Measurements from ENCODE around the gene PKN1.
"Not testable (repeated sequence)": the region's sequence is repeated elsewhere in the genome, so short reads cannot be mapped to it uniquely, and the experiment has no call there.

The PKN1 gene

DNA sequence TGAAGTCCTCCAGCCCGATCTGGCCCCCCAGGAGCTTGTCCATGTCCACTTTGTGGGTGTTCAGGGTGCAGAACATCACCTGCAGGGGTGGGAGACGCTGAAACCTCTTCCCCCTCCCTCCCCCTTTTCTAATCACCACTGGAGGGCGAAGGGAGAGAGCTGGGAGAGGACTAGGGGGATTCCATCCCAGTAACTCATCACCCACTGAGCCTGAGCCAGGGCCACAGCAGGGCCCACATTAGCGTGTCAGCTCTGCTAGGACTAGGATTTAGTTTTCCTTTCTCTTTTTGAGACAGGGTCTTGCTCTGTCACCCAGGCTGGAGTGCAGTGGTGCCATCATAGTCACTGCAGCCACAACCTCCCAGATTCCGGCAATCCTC lies 47.6 kb downstream of the PKN1 start:
- DNase-seq (ENCODE audit: low read depth in 2 of 3, low spot score in 2 of 3), result no peak

GRCh38 chr19:14482172-14482941 lies 49.3 kb downstream of the PKN1 start:
- no peak for DNase-seq (ENCODE audit: low read depth in 2 of 3, low spot score in 2 of 3)

DNA sequence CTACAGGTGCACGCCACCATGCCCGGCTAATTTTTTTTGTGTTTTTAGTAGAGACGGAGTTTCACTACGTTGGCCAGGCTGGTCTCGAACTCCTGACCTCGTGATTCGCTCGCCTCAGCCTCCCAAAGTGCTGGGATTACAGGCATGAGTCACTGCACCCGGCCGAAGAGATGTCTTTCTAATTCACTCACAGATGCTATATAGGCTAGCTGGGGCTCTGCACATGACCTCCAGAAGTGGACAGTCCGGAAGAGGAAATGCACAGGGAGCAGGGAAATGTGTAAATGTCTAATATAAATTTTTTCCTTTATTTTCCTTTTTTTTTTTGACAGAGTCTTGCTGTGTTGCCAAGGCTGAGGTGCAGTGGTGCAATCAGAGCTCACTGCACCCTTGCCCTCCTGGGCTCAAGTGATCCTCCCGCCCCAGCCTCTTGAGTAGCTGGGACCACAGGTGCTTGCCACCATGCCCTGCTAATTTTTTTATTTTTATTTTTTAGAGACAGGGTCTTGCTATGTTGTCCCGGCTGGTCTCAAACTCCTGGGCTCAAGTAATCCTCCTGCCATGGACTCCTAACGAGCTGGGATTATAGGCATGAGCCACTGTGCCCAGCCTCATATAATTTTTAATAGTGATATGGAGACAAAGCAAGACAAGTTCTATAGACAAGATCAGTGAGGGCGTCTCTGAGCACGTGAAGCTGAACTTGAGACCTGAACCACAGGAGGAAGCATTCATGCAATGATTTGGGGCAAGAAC lies 54.4 kb downstream of the PKN1 start:
- DNase-seq (ENCODE audit: low read depth in 2 of 3, low spot score in 2 of 3), result no peak

- no peak for DNase-seq (ENCODE audit: low read depth in 2 of 3, low spot score in 2 of 3)
These were observed 59.7 kb downstream of the PKN1 start for GRCh38 chr19:14492756-14493337.

DNA sequence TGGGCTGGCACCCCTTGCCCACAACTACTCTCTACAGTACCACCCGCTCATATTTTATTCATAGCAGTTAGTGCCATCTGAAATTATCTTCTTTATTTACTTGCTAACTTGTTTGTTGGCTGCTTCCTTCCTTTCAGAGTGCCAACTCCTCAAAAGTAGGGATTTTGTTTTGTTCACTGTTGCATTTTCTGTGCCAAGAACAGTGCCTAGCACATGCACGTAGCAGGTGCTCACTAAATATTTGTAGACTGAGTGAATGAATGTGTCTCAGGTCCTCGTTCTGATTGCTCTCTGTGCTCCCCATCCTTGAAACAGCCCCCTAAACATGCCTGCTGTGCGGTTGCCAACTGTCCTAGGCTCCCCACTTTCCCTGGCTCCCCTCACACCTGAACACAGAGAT lies 61.3 kb downstream of the PKN1 start:
- no peak for DNase-seq (ENCODE audit: low read depth in 2 of 3, low spot score in 2 of 3)

GRCh38 chr19:14494910-14495671 lies 62.0 kb downstream of the PKN1 start:
- no peak for DNase-seq (ENCODE audit: low read depth in 2 of 3, low spot score in 2 of 3)

DNA sequence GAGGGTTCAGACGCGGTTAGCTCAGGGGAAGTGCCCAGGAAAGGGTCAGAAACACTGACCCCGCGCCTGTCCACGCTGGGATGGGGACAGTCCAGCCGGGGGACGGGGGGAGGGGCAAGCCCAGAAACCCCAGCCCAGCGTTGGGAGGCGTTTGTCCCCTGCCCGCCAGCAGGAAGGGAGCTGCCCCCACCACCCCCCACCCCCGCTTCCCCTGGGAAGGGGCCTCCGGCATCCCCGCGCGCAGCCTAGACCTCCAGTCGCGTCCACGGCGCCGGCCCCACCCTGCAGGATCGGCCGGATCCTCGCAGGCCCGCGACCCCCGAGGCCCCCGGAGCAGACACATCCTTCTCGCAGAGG lies 62.5 kb downstream of the PKN1 start:
- DNase-seq (ENCODE audit: low read depth in 2 of 3, low spot score in 2 of 3), result no peak

- peak; percentile 62 to 75 (median 67) for DNase-seq (ENCODE audit: low read depth in 2 of 3, low spot score in 2 of 3)
These were observed 63.1 kb downstream of the PKN1 start, which contains the start of gene GIPC1 for GRCh38 chr19:14496029-14496833. Gene GIPC1, minus strand, starts transcription at chr19:14496127. Its CDS starts 13,151 bp downstream, at chr19:14482976.

- DNase-seq (ENCODE audit: low read depth in 2 of 3, low spot score in 2 of 3), result no peak
These were observed 63.7 kb downstream of the PKN1 start for GRCh38 chr19:14496834-14497227.

DNA sequence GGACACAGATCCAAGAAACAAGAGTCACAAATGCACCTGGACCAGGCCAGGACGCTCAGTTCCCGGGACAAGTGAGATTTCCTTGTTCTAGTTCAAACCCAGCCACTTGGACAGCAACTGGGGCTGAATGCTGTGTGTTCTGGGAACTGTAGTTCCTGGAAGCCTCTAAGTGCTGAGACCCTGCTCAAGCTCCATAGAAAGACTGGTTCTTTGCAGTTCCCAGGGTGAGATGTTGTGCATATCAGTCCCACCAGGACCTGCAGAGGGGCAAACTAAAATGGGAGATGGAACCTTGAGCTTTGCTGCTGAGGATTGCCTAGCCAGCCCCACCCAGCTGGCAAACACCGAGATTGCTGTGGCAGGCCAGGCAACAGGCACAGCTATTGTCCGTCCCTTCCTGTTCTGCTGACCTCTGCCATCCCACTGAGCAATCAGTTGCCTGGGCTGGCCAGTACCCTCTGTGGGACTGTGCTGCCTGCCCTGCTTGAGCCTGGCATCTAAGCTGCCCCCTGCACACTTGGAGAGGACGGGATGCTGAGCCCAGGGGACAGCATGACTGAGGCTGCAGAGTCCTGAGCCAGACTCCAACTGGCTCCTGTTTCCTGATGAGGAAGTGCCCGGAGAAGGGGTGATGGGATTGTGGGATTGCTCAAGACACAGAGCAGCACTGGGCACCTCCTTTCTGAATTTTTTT lies 64.3 kb downstream of the PKN1 start:
- DNase-seq (ENCODE audit: low read depth in 2 of 3, low spot score in 2 of 3), result no peak

DNA sequence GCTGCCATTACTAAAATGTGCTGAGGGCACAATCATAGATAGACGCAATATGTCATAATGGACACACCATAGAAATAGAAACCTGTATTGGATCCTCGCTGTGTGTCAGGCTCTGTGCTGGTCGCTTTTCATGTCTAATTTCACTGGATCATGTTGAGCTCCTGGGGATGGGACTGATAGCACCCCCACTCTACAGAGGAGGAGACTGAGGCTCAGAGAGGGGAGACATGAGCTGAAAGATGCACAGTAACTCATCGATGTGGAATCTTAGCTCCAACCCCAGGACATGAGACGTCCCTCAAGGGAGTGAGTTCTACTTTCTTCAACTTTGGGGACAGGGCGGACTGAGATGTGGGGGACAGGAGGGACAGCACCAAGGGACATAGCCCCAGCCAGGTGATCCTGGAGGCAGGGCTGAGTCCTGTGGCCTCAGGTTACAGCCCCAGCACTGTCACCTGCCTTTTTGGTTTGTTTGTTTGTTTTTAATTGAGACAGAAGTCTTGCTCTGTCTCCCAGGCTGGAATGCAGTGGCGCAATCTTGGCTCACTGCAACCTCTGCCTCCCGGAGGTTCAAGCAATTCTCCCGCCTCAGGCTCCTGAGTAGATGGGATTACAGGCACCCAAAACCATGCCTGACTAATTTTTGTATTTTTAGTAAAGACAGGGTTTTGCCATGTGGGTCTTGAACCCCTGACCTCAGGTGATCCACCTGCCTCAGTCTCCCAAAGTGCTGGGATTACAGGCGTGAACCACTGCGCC lies 69.4 kb downstream of the PKN1 start:
- no peak for DNase-seq (ENCODE audit: low read depth in 2 of 3, low spot score in 2 of 3)

GRCh38 chr19:14503285-14503684 lies 70.2 kb downstream of the PKN1 start:
- DNase-seq (ENCODE audit: low read depth in 2 of 3, low spot score in 2 of 3), result no peak

DNA sequence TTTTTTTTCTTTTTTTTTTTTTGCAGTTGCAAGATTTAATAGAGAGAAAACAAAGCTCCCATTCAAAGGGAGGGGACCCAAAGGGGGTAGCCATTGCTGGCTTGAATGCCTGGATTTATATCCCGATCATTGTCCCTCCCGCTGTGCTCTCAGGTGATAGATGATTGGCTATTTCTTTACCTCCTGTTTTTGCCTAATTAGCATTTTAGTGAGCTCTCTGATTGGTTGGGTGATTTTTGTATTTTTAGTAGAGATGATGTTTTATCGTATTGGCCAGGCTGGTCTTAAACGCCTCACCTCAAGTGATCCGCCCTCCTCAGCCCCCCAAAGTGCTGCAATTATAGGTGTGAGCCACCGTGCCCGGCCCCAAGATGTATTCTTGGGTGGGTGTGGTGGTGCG lies 71.5 kb downstream of the PKN1 start:
- not testable (repeated sequence) for DNase-seq (ENCODE audit: low read depth in 2 of 3, low spot score in 2 of 3)

- peak in 2 of 3 experiments; percentile 67 to 73 for DNase-seq (ENCODE audit: low read depth in 2 of 3, low spot score in 2 of 3)
These were observed 72.6 kb downstream of the PKN1 start for GRCh38 chr19:14505488-14506239.

- DNase-seq (ENCODE audit: low read depth in 2 of 3, low spot score in 2 of 3), result no peak
These were observed 74.8 kb downstream of the PKN1 start for GRCh38 chr19:14507704-14508542.

DNA sequence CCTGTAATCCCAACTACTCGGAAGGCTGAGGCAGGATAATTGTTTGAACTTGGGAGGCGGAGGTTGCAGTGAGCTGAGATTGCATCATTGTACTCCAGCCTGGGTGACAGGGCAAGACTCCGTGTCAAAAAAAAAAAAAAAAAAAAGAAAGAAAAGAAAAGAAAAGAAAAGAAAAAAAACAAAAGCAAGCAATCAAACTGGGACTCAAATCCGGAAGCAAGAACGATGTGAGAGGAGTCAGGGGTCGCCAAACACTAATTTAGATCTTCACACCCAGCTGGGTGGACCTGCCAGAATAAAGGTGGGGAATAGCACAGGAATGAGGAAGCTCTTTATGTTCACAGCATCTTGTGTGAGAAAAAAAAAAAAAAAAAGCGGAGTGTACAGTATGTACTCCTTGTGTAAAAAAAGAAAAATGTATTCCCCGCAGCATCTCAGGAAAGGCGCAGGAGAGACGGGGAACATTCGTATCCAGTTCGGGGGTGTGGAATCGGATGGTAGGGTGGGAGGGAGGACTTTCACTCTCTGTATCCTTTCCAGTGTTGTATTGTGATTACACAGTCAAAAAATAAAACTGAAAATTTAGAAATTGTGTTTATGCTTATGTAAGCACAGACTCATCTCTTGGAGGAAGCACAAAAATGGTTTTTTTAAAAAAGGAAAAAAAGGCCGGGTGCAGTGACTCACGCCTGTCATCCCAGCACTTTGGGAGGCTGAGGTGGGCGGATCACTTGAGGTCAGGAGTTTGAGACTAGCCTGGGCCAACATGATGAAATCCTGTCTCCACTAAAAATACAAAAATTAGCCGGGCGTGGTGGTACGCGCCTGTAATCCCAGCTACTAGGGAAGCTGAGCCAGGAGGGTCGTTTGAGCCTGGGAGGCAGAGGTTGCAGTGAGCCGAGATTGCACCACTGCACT lies 77.5 kb downstream of the PKN1 start:
- DNase-seq (ENCODE audit: low read depth in 2 of 3, low spot score in 2 of 3), result no peak

- DNase-seq (ENCODE audit: low read depth in 2 of 3, low spot score in 2 of 3), result no peak
These were observed 78.1 kb downstream of the PKN1 start for GRCh38 chr19:14511229-14511593.
